NOMO-1 treated with dmso at 0.1 percent for 144 hours (cell line): ENCODE results near the gene KCTD5.

Experiments used
- DNase-seq: peaks from one replicate; lab custom pipeline; 2025; ENCODE audit not compliant: unreplicated experiment; lab: John Stamatoyannopoulos, UW

The KCTD5 gene

DNA sequence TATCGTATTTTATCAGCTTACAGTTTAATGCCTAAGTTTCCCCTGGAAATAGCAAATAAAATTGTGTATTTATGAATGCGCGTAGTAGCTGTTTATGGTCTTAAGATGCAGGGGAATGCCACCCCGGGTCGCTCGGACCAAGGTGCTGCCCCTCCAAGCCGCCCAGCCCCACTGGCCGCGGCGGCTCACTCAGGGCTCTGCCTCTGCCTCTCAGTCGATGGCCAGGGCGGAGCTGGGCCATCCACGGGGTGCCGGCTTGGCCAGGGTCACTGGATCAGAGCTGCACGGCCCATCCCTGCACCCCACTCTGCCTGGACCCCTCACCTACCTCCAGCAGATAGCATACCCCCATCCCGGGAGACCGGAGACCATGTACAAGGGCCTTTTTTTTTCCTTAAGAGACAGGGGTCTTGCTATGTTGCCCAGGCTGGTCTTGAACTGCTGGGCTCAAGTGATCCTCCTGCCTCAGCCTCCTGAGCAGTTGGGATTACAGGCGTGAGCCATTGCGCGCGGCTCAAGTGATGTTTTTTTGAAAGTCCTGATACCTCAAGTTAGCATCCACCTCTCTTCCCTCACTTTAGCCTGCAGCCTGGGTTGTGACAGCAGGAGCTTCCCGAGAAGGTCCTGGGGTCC, 26.7 kb downstream of the KCTD5 start:
- DNase-seq = no peak

DNA sequence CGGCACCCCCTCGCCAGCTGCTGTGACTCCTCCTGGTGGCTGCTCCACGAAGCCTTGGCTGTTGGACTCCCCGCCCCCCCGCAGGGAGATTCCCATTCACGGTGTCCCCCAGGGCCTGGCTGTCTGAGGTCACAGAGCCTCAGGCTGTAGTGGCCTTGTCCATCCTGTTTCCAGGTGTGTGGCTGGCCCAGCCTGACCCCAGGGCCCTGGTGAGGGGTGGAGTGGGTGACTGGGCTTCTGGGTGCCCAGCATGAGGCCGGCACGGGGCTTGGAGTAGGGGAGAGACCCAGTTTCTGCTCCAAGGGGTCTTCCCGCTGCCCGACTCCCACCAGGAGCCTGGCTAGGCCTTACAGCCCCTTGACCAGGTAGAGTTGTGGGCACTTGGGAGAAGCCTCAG, 27.3 kb downstream of the KCTD5 start:
- DNase-seq = no peak

DNA sequence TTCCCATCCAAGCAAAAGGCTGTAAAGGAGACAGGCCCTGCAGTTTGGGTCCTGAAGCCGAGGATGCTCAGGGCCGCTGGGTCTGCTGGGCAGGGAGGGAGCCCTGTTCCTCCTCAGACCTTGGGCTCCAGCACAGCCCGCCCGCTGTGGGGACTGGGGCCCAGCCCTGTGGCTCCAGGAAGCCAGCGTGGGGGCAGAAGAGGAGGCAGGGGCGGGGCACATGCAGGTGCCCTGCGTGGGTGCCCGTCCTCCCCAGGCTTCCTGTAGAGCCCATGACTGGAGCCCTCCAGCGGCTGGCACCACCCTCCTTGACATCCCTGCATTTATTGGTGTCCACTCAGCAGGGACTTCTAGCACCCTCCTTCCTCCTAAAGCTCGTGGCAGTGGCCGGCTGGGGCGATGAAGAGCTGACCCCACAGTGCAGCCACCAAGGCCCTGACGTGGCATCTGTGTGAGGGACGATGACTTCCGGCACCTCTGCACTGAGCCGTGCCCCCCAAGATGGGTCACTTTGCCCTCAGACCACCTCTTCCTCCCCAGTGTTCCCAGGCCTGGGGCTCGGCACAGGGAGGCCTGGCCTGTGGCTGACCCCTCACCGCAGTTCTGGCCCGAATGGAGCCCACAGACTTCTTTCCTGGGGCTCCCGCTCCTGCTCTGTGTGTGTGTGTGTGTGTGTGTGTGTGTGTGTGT, 27.8 kb downstream of the KCTD5 start:
- DNase-seq = no peak

GRCh38 chr16:2710711-2711231, 28.4 kb downstream of the KCTD5 start:
- no peak for DNase-seq

DNA sequence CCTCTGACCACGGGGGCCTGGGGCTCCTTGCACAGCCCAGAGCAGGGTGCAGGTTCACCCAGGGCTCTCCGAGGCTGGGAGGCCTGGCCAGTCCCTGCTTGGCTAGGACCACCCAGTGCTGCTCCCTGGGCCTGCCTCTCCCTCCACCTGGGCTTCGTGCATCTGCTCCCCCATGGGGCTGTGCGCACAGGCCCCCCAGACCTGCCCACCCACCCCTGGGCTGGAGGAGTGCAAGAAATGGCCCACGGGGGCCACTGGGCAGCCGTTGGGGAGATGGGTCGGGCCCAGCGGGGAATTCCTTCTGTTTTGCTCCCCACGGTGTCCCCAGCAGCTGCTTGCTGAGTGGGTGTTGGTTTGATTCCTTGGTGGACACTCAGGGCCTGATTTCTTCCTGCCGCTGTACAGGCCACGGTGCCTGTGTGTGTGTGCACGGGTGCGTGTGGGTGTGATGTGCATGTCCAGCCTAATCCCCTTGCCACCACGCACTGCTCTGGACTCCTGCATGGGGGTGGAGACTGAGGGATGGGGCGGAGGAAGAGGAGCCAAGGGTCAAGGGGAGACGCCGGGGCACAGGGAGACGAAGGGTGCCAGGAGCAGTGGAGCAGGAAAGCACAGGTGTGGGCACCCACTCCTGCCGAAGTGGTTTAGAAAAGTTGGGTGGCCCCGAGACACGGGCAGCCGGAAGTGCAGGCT, 29.2 kb downstream of the KCTD5 start:
- no peak for DNase-seq

GRCh38 chr16:2712063-2712441, 29.7 kb downstream of the KCTD5 start:
- DNase-seq = no peak

GRCh38 chr16:2712546-2712945, 30.2 kb downstream of the KCTD5 start:
- no peak for DNase-seq

- DNase-seq = no peak
Measured at GRCh38 chr16:2713523-2713922, 31.2 kb downstream of the KCTD5 start.

DNA sequence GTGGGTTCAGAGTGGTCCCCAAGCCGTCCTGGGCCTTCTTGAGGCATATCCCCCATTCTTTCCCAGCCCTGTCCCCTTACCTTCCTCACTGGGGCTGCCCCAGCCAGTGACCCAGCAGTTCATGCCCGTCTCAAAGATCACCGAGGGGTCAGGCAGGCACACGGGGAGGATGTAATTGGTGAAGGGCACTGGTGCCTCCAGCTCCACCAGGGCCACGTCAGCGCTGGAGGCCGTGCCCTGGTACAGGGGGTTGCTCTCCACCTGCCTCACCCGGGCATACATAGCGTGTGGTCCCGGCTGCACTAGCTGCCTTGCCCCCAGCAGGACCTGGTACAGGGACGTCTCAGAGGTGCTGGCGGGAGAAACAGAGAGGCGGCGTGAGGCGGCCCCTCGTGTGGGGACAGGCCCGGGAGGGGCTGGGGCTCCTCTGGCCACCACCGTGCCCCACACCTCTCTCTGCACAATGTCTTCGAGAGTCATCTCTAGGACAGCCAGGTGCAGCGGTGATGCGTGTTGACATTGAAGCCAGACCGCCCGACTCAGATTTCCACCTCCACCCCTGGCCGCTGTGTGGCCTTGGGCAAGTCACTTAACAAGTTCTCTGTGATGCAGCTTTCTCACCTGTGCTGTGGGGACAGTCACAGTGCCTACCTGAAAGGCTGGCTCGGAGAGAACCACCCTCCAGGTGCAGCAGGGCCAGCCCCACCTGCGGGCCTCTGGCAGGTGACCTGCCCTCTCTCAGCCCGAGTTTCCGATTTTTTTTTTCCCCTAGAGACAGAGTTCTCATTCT, 31.9 kb downstream of the KCTD5 start:
- no peak for DNase-seq

DNA sequence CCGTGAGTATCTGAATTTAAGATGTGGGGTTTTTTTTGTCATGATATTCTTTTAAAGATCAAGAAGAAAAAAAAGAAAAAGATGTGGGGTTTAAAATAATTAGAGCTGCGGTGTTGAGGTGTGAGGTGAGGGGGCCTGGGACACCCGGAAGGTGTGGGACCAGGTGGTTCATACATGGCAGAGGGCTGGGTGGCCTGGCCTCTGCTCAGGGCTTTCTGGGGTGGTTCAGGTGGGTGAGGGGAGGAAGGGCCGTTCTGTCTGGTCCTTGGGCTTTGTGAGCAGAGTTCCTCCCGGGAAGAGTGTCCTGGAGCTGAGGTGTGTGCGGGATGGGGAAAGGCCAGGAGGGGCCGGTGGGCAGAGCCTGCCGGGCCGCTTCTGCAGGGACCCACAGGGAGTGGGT, 32.7 kb downstream of the KCTD5 start:
- no peak for DNase-seq

GRCh38 chr16:2715519-2715918, 33.2 kb downstream of the KCTD5 start:
- DNase-seq = peak; percentile 43

DNA sequence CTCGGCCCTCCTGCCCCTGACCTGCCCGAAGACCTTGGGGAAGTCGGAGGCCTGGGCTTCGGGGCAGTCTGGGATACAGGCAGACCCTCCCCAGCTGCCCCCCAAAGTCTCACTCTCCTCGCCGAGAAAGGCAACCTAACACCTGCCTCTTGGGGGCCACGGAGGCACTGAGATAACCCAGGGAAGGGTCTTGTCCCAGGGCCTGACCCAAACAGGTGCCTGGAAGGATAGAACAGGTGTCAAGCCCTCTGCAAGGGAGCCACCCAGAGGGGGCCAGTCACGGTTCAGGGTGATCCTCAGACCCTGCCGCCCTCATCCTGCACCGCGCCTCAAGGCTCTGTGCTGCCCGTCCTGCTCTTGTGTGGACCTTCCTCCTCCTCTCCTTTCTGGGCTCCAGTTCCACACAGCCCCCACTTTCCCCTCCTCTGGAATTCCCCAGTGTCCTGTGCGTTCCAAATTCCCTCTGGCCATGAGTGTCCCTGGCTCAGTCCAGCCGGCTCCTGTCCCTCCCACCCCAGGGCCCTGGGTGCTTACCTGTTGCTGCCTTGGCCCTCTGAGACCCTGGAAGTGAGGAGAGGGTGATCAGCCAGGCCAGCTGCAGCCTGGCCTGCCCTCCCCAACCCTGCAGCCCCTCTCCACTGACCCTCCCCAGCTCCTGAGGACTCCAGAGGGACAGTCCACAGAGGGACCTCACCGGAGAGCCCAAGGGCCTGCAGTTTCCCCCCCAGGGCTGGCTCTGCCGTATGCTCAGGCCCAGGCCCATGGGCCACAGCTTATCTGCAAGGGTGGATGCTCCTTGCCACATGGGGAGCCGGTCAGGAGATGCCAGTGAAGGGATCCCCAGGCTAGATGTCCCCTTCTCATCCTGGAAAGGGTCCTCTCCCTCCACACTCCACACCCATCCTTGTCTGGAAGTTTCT, 33.9 kb downstream of the KCTD5 start:
- no peak for DNase-seq

DNA sequence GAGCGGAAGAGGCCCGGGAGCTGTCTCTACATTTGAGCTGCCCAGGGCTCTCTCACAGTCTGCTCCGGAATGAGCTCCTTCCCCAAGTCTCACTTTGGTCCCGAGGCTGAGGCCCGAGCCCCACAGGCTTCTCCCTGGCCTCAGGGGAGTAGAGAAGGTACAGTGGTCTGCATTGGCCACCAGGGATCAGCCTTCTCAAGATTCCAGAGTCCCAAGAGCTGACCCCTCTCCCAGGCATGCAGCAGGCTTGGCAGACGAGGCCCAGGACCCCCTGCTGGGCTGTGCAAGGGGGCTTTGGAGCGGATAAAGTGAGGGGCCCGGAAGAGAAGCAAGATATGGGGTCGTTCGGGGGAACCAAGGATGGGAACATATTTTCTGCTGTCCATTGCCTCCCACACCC, 34.6 kb downstream of the KCTD5 start:
- DNase-seq = no peak

GRCh38 chr16:2717383-2718263, 35.3 kb downstream of the KCTD5 start:
- DNase-seq = no peak

GRCh38 chr16:2719328-2720063, 37.2 kb downstream of the KCTD5 start:
- no peak for DNase-seq

- DNase-seq = no peak
Measured at GRCh38 chr16:2720064-2720457, 37.7 kb downstream of the KCTD5 start, which contains the start of gene PRSS27. PRSS27 (minus strand) TSS chr16:2720224; CDS start chr16:2720160, 64 bp downstream.

- DNase-seq = peak; percentile 76
Measured at GRCh38 chr16:2720719-2721633, 38.7 kb downstream of the KCTD5 start.
